HepG2 (cell line): ENCODE data around the gene CLCN2. TPM values are rescaled to one million over a fixed set of nuclear protein-coding genes. Genes with fewer than 3 reads are reported as not detected.

Experiments used
- AKNA ChIP-seq: sonication (generic); formaldehyde crosslinking; IDR thresholded peaks from 2 replicates; pipeline ENCODE4 v1.4.0; 2020; ENCODE audit warnings: missing genetic modification reagents, borderline replicate concordance
- ATF1 ChIP-seq: IDR thresholded peaks from 2 replicates; pipeline ENCODE4 v1.6.1; 2016; ENCODE audit warnings: mild to moderate bottlenecking, control low read depth
- ATM ChIP-seq: fragments of 450-650 bp; IDR thresholded peaks from 2 replicates; pipeline ENCODE4 v1.7.1; 2017; ENCODE audit warnings: mild to moderate bottlenecking, borderline replicate concordance
- FOXA3 ChIP-seq: IDR thresholded peaks from 2 replicates; pipeline ENCODE4 v1.6.1; 2016; ENCODE audit warnings: missing genetic modification reagents, missing compliant biosample characterization
- IRX3 ChIP-seq: sonication (generic); formaldehyde crosslinking; IDR thresholded peaks from 2 replicates; pipeline ENCODE4 v1.8.1; 2023; ENCODE audit warnings: mild to moderate bottlenecking, low read depth, missing genetic modification reagents, borderline replicate concordance
- JUNB ChIP-seq: sonication (generic); formaldehyde crosslinking; IDR thresholded peaks from 2 replicates; pipeline ENCODE4 v1.8.0; 2022; ENCODE audit warnings: missing genetic modification reagents, mild to moderate bottlenecking, borderline replicate concordance
- KAT2B ChIP-seq: fragments of 150-350 bp; IDR thresholded peaks from 2 replicates; pipeline ENCODE4 v1.6.1; 2014; ENCODE audit warnings: low read depth, low read length, borderline replicate concordance
- SOX5 ChIP-seq: IDR thresholded peaks from 2 replicates; pipeline ENCODE4 v1.6.1; 2016; ENCODE audit warnings: borderline replicate concordance
- ZGPAT ChIP-seq: IDR thresholded peaks from 2 replicates; pipeline ENCODE4 v1.6.1; 2016; ENCODE audit warnings: mild to moderate bottlenecking
- ZNF343 ChIP-seq: sonication (generic); formaldehyde crosslinking; IDR thresholded peaks from 2 replicates; pipeline ENCODE4 v1.4.0; 2020; ENCODE audit warnings: mild to moderate bottlenecking, missing genetic modification reagents
- ZNF431 ChIP-seq: sonication (generic); formaldehyde crosslinking; IDR thresholded peaks from 2 replicates; pipeline ENCODE4 v1.9.0; 2022; ENCODE audit warnings: missing genetic modification reagents, low read depth, mild to moderate bottlenecking, borderline replicate concordance
- ZNF512B ChIP-seq: sonication (generic); formaldehyde crosslinking; IDR thresholded peaks from 2 replicates; pipeline ENCODE4 v1.5.1; 2020; ENCODE audit warnings: missing genetic modification reagents, mild to moderate bottlenecking, borderline replicate concordance
- ZNF614 ChIP-seq: IDR thresholded peaks from 2 replicates; pipeline ENCODE4 v1.6.1; 2018; ENCODE audit warnings: missing biosample characterization, missing genetic modification reagents, inconsistent platforms, borderline replicate concordance
- ZSCAN12 ChIP-seq: sonication (generic); formaldehyde crosslinking; IDR thresholded peaks from 2 replicates; pipeline ENCODE4 v1.9.0; 2021; ENCODE audit warnings: mild to moderate bottlenecking, missing genetic modification reagents
- polyA plus RNA-seq, 8 experiments: library from polyadenylated mRNA; depleted of rRNA in 3 of 8; stranded (reverse) in 7 of 8; unstranded in 1 of 8; fragments of >200 nt; fragmentation: Illumina TruSeq in 4 of 8; extraction: Trizol in 4 of 8; gene quantifications; 2 replicates each; pipeline versions ENCODE4 v1.2.1 to v1.2.3, GENCODE V29; 2011 to 2016; ENCODE audit warnings: low read depth in 4 of 8, missing spikeins in 1 of 8, mixed read lengths in 1 of 8; ENCODE audit not compliant: insufficient read depth in 1 of 8
- total RNA-seq, 5 experiments: library from RNA; depleted of rRNA; stranded (reverse); fragments of >200 nt; fragmentation: Illumina TruSeq; extraction: Trizol; gene quantifications; 2 replicates each; pipeline ENCODE4 v1.2.3, GENCODE V29; 2016; ENCODE audit warnings: low read depth in 1 of 5
- TF ChIP-seq, protein P1 (sequence below), 2 experiments: fragments of 450-650 bp in 1 of 2; sonication (generic) in 1 of 2; formaldehyde crosslinking; IDR thresholded peaks; 2 replicates each; pipeline versions ENCODE4 v1.5.0 to v1.8.0; 2020 to 2022; ENCODE audit warnings: mild to moderate bottlenecking in 1 of 2, missing genetic modification reagents in 1 of 2
- TF ChIP-seq, protein P2 (sequence below): IDR thresholded peaks from 2 replicates; pipeline ENCODE4 v1.6.1; 2016; ENCODE audit warnings: low read depth, control low read depth

Gene CLCN2
- total and polyA plus RNA-seq, 2 of the 13 experiments (the other 11 are each of a cell fraction or from before 2014, with no cell fraction given): 11.4 to 13.5 TPM

DNA sequence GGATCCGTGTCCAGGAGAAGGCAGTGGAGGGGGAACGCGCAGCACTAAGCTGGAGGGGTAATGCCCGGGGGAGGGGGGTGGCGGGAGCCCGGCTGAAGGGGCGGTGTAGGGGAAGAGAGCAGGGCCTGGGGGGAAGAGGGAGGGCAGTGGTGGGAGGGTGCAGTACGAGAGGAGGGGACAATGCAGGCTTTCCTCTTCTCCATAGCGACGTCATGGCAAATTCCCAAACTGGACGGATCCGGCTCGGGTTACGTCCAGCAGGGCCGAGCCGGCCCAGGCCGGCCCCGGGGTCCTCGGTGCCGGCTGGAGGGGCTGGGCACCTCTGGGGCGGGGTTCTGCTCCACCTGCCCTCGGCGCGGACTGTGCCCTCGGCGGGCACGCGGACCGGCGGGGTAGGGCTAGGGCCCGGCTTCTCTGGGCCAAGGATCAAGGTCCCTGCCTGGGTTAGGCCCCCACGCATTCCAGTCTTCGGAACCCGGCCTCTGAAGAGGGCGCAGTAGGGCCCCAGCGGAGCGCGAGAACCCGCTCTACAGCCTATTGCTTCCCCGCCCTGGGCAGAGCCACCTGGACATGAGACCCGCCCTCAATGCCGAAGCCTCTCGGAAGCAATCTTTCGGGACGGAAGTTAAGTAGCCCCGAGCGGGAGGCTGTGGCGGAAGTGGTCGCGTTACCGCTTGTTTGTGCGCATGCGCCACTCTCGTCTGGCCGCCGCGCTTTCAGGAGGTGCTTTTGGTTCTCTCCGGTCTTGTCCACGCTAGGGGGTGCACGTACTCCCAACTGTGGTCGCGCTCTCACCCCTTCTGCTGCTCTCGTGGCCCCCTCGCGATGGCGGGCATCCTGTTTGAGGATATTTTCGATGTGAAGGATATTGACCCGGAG, 1.5 kb upstream of the CLCN2 start (continued):
- TF ChIP-seq, protein P1, sequence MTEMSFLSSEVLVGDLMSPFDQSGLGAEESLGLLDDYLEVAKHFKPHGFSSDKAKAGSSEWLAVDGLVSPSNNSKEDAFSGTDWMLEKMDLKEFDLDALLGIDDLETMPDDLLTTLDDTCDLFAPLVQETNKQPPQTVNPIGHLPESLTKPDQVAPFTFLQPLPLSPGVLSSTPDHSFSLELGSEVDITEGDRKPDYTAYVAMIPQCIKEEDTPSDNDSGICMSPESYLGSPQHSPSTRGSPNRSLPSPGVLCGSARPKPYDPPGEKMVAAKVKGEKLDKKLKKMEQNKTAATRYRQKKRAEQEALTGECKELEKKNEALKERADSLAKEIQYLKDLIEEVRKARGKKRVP (CRISPR knock-in tag; IDR thresholded peaks at IDR 0.05): no peak; a peak in 1 of 4 replicates
- TF ChIP-seq KAT2B (no peak), ZGPAT (CRISPR knock-in tag) (peak; percentile 88), SOX5 (CRISPR knock-in tag) (peak; percentile 68), JUNB (no peak), ZNF343 (CRISPR knock-in tag) (0 out of 2 replicates have a peak, but pooled peaks have one; percentile 51), ZNF512B (no peak), ZNF431 (no peak; the same call in 1 of the 2 replicates), ZSCAN12 (no peak), ATM (no peak), IRX3 (CRISPR knock-in tag) (no peak; the same call in none of the 2 replicates), ATF1 (CRISPR knock-in tag) (0 out of 2 replicates have a peak, but pooled peaks have one; percentile 29), FOXA3 (CRISPR knock-in tag) (peak; percentile 38; the same call in 1 of the 2 replicates), ZNF614 (CRISPR knock-in tag) (0 out of 2 replicates have a peak, but pooled peaks have one; percentile 82), AKNA (CRISPR knock-in tag) (no peak)
- TF ChIP-seq, protein P2, sequence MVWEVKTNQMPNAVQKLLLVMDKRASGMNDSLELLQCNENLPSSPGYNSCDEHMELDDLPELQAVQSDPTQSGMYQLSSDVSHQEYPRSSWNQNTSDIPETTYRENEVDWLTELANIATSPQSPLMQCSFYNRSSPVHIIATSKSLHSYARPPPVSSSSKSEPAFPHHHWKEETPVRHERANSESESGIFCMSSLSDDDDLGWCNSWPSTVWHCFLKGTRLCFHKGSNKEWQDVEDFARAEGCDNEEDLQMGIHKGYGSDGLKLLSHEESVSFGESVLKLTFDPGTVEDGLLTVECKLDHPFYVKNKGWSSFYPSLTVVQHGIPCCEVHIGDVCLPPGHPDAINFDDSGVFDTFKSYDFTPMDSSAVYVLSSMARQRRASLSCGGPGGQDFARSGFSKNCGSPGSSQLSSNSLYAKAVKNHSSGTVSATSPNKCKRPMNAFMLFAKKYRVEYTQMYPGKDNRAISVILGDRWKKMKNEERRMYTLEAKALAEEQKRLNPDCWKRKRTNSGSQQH (CRISPR knock-in tag): no peak; the same call in 1 of the 2 replicates
